AG04449 (cell line): ENCODE results near the gene HINFP.
"Not testable (repeated sequence)": the region's sequence is repeated elsewhere in the genome, so short reads cannot be mapped to it uniquely, and the experiment has no call there.

Experiments
- CTCF ChIA-PET: fragments of 350-600 bp; formaldehyde crosslinking; extraction: SDS; loops from one replicate; lab custom pipeline; 2021; ENCODE audit warnings: antibody characterized with exemption; lab: Yijun Ruan, JAX
- POLR2A ChIA-PET: fragments of 400-600, 350-600 bp; formaldehyde crosslinking; extraction: SDS; loops from one replicate; lab custom pipeline; 2020; ENCODE audit warnings: antibody characterized with exemption, inconsistent platforms; lab: Yijun Ruan, JAX
- DNase-seq: peaks from one replicate; pipeline ENCODE4 v3.0.0-alpha.2; 2010; ENCODE audit warnings: low read depth, low spot score
- H3K4me3 ChIP-seq: 2 replicates; pipeline ENCODE4 v1.5.1; 2011; ENCODE audit warnings: low read depth, mild to moderate bottlenecking, control low read depth, low read length
- TF ChIP-seq, protein P1 (sequence below): IDR thresholded peaks from one replicate; pipeline ENCODE4 v1.5.1; 2011; ENCODE audit warnings: mild to moderate bottlenecking, moderate library complexity, low read length, control low read depth, inconsistent platforms; ENCODE audit not compliant: insufficient read depth; ENCODE audit errors: missing control alignments

The HINFP gene

DNA sequence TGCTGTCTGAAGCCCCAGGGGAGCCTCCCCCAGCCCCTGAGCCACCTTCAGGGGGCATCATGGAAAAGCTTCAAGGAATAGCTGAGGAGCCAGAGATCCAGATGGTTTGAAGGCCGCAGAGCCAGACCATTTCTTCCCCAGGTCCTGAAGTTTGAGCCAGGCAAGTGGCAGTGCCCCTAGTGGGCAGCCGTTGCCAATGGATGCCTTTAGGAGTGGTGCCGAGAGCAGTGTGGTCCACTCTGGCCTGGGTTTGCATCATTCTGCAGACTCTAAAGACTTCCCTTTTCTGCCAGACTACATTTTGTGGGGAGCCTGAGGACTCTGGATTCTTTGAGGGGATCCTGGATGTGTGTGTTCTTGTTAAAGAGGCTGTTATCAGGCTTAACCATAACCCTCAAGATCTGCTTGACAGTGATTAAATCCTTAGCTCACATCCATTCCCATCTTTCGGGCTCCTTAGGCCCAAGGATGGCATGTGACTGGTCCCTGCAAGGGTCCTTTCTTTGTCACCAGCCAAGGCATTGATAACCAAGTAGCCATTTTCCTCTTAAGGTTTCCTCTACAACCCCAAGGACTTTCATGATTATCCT, 13.1 kb downstream of the HINFP start:
- H3K4me3 ChIP-seq = no peak overlapping the region
- TF ChIP-seq, protein P1, sequence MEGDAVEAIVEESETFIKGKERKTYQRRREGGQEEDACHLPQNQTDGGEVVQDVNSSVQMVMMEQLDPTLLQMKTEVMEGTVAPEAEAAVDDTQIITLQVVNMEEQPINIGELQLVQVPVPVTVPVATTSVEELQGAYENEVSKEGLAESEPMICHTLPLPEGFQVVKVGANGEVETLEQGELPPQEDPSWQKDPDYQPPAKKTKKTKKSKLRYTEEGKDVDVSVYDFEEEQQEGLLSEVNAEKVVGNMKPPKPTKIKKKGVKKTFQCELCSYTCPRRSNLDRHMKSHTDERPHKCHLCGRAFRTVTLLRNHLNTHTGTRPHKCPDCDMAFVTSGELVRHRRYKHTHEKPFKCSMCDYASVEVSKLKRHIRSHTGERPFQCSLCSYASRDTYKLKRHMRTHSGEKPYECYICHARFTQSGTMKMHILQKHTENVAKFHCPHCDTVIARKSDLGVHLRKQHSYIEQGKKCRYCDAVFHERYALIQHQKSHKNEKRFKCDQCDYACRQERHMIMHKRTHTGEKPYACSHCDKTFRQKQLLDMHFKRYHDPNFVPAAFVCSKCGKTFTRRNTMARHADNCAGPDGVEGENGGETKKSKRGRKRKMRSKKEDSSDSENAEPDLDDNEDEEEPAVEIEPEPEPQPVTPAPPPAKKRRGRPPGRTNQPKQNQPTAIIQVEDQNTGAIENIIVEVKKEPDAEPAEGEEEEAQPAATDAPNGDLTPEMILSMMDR = peak; percentile 56
- ChIA-PET POLR2A (no interaction called here), CTCF (interaction anchor here (0.7 to 4.9 kb wide), 4 partner anchors 11 to 171 kb away, joined by 3 to 50 read pairs (median 6); partner anchors contain the start of genes ABCG4 and CBL)
- no peak for DNase-seq

DNA sequence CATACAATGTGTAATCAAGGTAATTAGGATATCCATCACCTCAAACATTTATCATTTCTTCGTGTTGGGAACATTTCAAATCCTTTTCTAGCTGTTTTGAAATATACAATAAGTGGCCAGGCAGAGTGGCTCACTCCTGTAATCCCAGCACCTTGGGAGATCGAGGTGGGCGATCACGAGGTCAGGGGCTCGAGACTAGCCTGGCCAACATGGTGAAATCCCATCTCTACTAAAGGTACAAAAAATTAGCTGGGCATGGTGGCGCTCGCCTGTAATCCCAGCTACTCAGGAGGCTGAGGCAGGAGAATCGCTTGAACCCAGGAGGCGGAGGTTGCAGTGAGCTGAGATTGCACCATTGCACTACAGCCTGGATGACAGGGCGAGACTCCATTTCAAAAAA, 17.9 kb downstream of the HINFP start:
- CTCF ChIA-PET = interaction anchor here (0.8 to 2.1 kb wide), 7 partner anchors 9 to 201 kb away, joined by 3 to 8 read pairs (median 3); no protein-coding TSS in a partner anchor

DNA sequence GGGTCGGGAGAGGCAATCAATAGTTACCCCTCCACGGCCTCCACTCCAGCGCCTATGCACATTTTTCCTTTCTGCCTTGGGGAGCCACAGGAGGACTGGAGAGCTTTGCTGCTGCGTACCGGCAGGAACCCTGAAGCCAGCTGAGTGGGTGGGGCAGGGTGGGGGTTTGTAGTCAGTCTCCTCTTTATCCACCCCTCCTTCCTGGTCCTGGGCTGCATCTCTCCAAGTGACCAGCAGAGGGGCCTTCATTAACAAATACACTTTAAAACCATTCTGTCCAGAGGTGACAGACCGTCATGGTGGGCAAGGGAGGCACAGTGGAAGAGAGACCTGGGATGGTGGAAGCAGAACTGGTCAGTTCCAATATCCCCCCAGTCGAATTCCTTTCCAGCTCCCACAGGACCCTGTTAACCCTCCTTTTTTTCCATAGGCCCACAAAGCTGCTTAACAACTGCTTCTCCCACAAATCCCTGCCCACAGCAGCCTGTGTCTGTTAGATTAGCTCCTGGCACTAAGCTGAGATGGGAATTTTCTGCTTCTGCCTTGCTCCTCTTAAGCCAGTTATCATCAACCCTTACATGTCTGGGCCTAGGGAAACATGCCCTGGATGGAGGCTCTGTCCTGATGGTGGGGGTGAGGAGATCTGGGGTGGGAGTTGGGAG, 23.6 kb downstream of the HINFP start:
- POLR2A ChIA-PET = no interaction called here
- CTCF ChIA-PET = interaction anchor here (0.6 to 7.8 kb wide), 27 partner anchors 9 to 330 kb away, joined by 3 to 55 read pairs (median 4); partner anchors contain the start of genes CBL, NLRX1 and USP2
- no peak overlapping the region for H3K4me3 ChIP-seq
- no peak for DNase-seq
- TF ChIP-seq, protein P1 = peak; percentile 66

More for the DNA sequence above, 17.9 kb downstream of the HINFP start:
- H3K4me3 ChIP-seq, POLR2A ChIA-PET, DNase-seq: not testable (repeated sequence)

DNA sequence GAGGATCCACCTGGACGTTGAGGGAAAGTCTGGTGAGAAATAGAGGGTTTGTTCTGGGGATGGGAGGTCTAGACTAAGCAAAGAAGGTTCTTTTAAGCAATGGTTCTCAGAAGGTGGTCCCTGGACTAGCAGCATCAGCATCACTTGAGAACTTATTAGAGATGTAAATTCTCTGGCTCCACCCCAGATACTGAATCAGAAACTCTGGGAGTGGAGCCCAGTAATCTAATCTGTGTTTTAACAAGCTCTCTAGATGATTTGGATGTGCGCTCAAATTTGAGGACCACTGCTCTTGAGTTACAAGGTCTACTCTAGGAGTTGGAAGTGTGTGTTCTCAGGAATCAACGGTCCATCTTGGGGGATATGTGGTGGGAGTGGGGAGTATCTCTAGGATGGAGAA, 24.2 kb downstream of the HINFP start:
- no peak overlapping the region for H3K4me3 ChIP-seq
- CTCF ChIA-PET = interaction anchor here (0.6 to 7.8 kb wide), 26 partner anchors 9 to 236 kb away, joined by 3 to 55 read pairs (median 4); partner anchors contain the start of genes CBL, NLRX1 and USP2
- DNase-seq = no peak

DNA sequence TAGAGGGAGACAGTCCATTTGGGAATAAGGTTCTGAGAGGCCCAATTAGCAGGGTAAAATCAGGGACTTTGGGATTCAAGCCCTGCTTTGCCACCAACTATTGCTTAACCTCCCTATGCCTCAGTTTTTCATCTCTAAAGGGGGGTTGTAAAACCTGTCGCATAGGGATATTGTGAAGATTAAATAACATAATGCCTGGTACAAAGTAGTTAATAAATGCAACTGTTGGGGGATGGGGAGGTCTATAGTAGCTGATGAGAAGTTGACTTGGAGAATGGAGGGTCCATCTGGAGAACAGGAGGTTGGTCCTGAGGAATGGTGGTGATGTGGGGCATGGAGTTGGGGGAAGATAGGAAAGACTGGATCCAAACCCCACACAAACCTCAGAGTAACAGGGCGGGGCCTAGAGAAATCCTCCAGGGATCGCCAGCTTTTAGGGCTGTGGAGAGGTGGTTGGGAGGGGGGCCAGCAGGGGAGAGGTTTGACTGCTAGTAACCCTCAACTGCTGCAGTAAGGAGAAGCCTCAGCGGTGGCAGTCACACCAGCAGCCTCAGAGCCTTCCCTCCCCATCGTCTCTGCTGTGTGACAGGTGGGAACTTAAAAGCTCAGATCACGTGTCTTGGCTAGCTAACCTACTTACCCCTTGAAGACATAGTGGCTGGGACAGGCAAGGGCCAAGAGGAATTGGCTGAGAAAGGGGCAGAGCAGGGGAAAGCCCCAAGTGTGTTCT, 26.4 kb downstream of the HINFP start:
- DNase-seq = no peak
- no peak overlapping the region for H3K4me3 ChIP-seq
- TF ChIP-seq, protein P1 = no peak
- CTCF ChIA-PET = interaction anchor here (0.6 to 14.6 kb wide), 15 partner anchors 9 to 327 kb away, joined by 3 to 139 read pairs (median 4); partner anchors contain the start of genes CBL and NLRX1
- POLR2A ChIA-PET = no interaction called here

More for the DNA sequence above, 24.2 kb downstream of the HINFP start:
- POLR2A ChIA-PET = no interaction called here
- TF ChIP-seq, protein P1 = no peak

DNA sequence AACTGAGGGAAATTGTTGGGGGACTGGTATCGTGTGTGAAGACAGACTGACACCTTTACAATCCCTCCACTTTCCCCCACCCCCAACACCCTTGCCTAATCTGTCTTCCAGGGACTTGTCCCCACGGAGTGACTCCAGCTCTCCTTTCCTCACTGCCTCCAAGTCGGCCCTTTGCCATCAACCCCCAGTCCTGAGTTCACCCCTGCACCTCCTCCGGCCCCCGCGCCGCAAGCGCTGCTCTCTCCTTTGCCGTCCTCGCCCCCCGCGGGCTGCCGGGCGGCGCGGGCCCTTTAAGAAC, 27.3 kb downstream of the HINFP start:
- DNase-seq = no peak
- H3K4me3 ChIP-seq = peak overlapping the region; percentile 63
- ChIA-PET POLR2A (interaction anchor here (0.6 kb wide), 1 partner anchor 64 kb away, joined by 3 read pairs; the partner anchor contains the start of gene HMBS), CTCF (interaction anchor here (1.0 to 14.6 kb wide), 9 partner anchors 9 to 175 kb away, joined by 3 to 139 read pairs (median 5); partner anchors contain the start of genes CBL and NLRX1)
- TF ChIP-seq, protein P1 = no peak
